Measurements from ENCODE around the gene CHAD. TPM values are rescaled to one million over a fixed set of nuclear protein-coding genes. Genes with fewer than 3 reads are reported as not detected.
"Not testable (repeated sequence)": the region's sequence is repeated elsewhere in the genome, so short reads cannot be mapped to it uniquely, and the experiment has no call there.

CHAD gene
- total and polyA plus RNA-seq, 4 donors: 0.55 to 13.6 (median 5.0) TPM

GRCh38 chr17:50439008-50439407 lies 29.7 kb downstream of the CHAD start:
- no peak overlapping the region for H3K27ac ChIP-seq (ENCODE audit: low read depth, low read length)
- H3K36me3 ChIP-seq (ENCODE audit: control insufficient read depth, insufficient read depth, low read length): no peaks in the 10 kb centered on the region
- no peak overlapping the region for H3K4me3 ChIP-seq (ENCODE audit: low read depth, low read length)
- no peak for DNase-seq (ENCODE audit: low read depth in 4 of 6, low spot score in 6 of 6)
- no CpG with 5 or more reads among the region's 4 CpGs for WGBS (ENCODE audit: insufficient coverage)
- no peaks in the 10 kb centered on the region for H3K27me3 ChIP-seq (ENCODE audit: control insufficient read depth, insufficient read depth, low read length)
- no peaks in the 10 kb centered on the region for H3K4me1 ChIP-seq (ENCODE audit: control insufficient read depth, insufficient read depth, low read length)
- no peaks in the 10 kb centered on the region for H3K9me3 ChIP-seq (ENCODE audit: control insufficient read depth, insufficient read depth, low read length)

DNA sequence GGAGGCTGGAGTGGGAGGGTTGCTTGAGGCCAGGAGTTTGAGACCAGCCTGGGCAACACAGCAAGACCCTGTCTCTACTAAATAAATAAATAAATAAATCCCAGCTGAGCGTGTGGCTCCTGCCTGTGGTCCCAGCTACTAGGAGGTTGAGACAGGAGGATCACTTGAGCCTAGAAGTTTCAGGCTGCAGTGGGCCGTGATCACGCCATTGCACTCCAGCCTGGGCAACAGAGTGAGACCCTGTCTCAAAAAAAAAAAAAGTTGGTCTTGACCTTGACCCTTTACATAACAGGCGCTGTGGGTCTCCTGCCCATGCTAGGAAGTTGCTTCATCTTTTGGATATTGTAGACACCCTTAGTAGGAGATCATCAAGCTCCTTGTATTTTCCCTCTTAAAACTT lies 31.3 kb downstream of the CHAD start:
- Histone ChIP-seq H3K36me3 (ENCODE audit: control insufficient read depth, insufficient read depth, low read length) (no peaks in the 10 kb centered on the region), H3K9me3 (ENCODE audit: control insufficient read depth, insufficient read depth, low read length) (no peaks in the 10 kb centered on the region), H3K4me1 (ENCODE audit: control insufficient read depth, insufficient read depth, low read length) (no peaks in the 10 kb centered on the region), H3K4me3 (ENCODE audit: low read depth, low read length) (no peak overlapping the region), H3K27me3 (ENCODE audit: control insufficient read depth, insufficient read depth, low read length) (no peaks in the 10 kb centered on the region), H3K27ac (ENCODE audit: low read depth, low read length) (no peak overlapping the region)
- 92% methylated on average over 3 of the region's 4 CpGs for WGBS (ENCODE audit: insufficient coverage)
- no peak for DNase-seq (ENCODE audit: low read depth in 4 of 6, low spot score in 6 of 6)

DNA sequence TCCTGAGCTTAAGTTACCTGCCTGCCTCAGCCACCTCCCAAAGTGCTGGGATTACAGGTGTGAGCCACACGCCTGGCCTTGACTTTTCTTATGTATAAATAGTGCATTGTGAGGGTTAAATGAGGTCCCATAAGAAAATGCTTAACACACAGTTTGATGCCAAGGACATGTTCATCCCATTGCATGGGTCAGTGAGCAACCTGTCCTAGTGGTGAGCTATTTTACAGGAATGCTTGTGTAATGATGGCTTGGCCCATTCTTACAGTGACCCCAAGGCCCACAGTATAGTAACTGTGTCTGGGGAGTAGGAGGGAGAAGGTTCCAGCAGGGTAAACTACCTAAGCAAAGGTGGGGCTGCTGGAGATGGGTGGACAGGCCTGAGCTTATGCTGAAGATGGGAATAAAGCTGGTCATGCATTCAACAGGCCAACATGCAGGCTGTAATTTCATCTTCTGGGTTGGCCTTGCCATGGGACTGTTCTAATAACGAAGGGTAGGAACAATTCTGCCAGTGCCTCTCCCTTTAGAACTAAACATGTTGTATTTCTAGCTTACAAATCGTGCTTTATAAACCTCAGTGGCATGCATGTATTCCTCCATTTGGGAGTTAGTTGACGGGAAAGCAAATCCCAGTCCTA lies 36.4 kb downstream of the CHAD start:
- WGBS (ENCODE audit: insufficient coverage): 83% methylated on average over 1 of the region's 4 CpGs
- Histone ChIP-seq H3K27me3 (ENCODE audit: control insufficient read depth, insufficient read depth, low read length) (no peaks in the 10 kb centered on the region), H3K4me1 (ENCODE audit: control insufficient read depth, insufficient read depth, low read length) (peaks cover 2% of the 10 kb centered on the region), H3K36me3 (ENCODE audit: control insufficient read depth, insufficient read depth, low read length) (no peaks in the 10 kb centered on the region), H3K4me3 (ENCODE audit: low read depth, low read length) (no peak overlapping the region), H3K9me3 (ENCODE audit: control insufficient read depth, insufficient read depth, low read length) (no peaks in the 10 kb centered on the region), H3K27ac (ENCODE audit: low read depth, low read length) (no peak overlapping the region)
- DNase-seq (ENCODE audit: low read depth in 4 of 6, low spot score in 6 of 6): no peak

GRCh38 chr17:50430821-50431618 lies 37.7 kb downstream of the CHAD start:
- Histone ChIP-seq H3K9me3 (ENCODE audit: control insufficient read depth, insufficient read depth, low read length) (no peaks in the 10 kb centered on the region), H3K27me3 (ENCODE audit: control insufficient read depth, insufficient read depth, low read length) (no peaks in the 10 kb centered on the region), H3K4me3 (ENCODE audit: low read depth, low read length) (no peak overlapping the region), H3K36me3 (ENCODE audit: control insufficient read depth, insufficient read depth, low read length) (no peaks in the 10 kb centered on the region), H3K4me1 (ENCODE audit: control insufficient read depth, insufficient read depth, low read length) (peaks cover 14% of the 10 kb centered on the region), H3K27ac (ENCODE audit: low read depth, low read length) (no peak overlapping the region)
- no CpG with 5 or more reads among the region's 4 CpGs for WGBS (ENCODE audit: insufficient coverage)
- DNase-seq (ENCODE audit: low read depth in 4 of 6, low spot score in 6 of 6): no peak

DNA sequence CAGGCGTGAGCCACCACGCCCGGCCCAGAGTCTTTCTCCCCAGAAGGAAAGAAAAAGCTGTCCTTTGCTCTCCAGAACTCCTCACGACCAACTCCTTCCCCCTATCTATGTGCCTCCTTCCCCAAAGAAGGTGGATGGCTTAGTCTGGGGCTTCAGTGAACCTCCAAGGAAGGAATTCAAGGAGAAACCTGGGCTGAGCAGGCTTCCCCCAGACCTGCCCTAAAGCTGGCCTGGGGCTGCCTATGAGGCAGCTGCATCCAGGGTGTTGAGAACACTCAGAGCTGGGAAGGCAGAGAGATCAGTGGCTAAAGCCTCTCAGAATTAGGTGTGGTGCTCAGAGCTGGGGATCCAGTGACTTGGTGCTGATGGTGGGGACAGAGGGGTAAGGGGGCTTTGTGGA lies 38.9 kb downstream of the CHAD start:
- no peak for DNase-seq (ENCODE audit: low read depth in 4 of 6, low spot score in 6 of 6)
- WGBS (ENCODE audit: insufficient coverage): 89% methylated on average over 3 of the region's 4 CpGs
- Histone ChIP-seq H3K4me1 (ENCODE audit: control insufficient read depth, insufficient read depth, low read length) (peaks cover 22% of the 10 kb centered on the region), H3K27me3 (ENCODE audit: control insufficient read depth, insufficient read depth, low read length) (no peaks in the 10 kb centered on the region), H3K4me3 (ENCODE audit: low read depth, low read length) (no peak overlapping the region), H3K9me3 (ENCODE audit: control insufficient read depth, insufficient read depth, low read length) (no peaks in the 10 kb centered on the region), H3K27ac (ENCODE audit: low read depth, low read length) (no peak overlapping the region), H3K36me3 (ENCODE audit: control insufficient read depth, insufficient read depth, low read length) (no peaks in the 10 kb centered on the region)

DNA sequence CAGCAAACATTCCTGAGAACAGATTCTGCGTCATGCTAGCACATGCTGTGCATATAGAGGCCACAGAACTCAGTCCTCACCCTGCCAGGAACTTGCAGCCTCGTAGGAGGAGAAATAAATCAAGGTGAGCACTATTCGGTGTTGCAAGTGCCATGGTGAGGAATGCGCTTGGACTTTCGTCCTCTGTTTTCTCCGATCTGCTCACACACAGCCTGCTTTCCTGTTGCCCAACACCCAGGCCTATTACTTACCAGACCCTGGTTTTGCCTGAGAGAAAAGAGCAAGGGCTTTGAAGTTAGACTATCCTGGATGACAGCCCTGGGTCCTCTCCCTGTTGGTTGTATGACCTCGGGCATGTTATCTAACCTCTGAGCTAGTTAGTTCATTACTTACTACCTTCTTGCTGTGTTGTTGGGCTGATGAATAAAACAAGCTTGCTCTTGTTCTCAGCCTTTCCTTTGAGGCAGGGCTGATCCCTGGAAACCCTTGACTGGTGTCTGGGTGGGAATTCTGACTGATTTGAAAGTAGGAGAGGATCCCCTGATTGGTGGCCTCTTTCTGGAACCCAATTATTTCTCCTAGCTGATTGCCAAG lies 39.8 kb downstream of the CHAD start:
- H3K9me3 ChIP-seq (ENCODE audit: control insufficient read depth, insufficient read depth, low read length): no peaks in the 10 kb centered on the region
- H3K4me1 ChIP-seq (ENCODE audit: control insufficient read depth, insufficient read depth, low read length): peaks cover 22% of the 10 kb centered on the region
- H3K4me3 ChIP-seq (ENCODE audit: low read depth, low read length): no peak overlapping the region
- no peaks in the 10 kb centered on the region for H3K27me3 ChIP-seq (ENCODE audit: control insufficient read depth, insufficient read depth, low read length)
- DNase-seq (ENCODE audit: low read depth in 4 of 6, low spot score in 6 of 6): peak in 1 of 6 donors; percentile 29
- no peaks in the 10 kb centered on the region for H3K36me3 ChIP-seq (ENCODE audit: control insufficient read depth, insufficient read depth, low read length)
- 62% methylated on average over 2 of the region's 7 CpGs for WGBS (ENCODE audit: insufficient coverage)
- no peak overlapping the region for H3K27ac ChIP-seq (ENCODE audit: low read depth, low read length)

- not testable (repeated sequence) for DNase-seq (ENCODE audit: low read depth in 4 of 6, low spot score in 6 of 6); H3K36me3 ChIP-seq (ENCODE audit: control insufficient read depth, insufficient read depth, low read length); H3K27ac ChIP-seq (ENCODE audit: low read depth, low read length); H3K4me3 ChIP-seq (ENCODE audit: low read depth, low read length); H3K27me3 ChIP-seq (ENCODE audit: control insufficient read depth, insufficient read depth, low read length); H3K9me3 ChIP-seq (ENCODE audit: control insufficient read depth, insufficient read depth, low read length)
- 79% methylated on average over 2 of the region's 6 CpGs for WGBS (ENCODE audit: insufficient coverage)
- peaks cover 22% of the 10 kb centered on the region for H3K4me1 ChIP-seq (ENCODE audit: control insufficient read depth, insufficient read depth, low read length)
Measured at GRCh38 chr17:50428126-50428525, 40.6 kb downstream of the CHAD start.

DNA sequence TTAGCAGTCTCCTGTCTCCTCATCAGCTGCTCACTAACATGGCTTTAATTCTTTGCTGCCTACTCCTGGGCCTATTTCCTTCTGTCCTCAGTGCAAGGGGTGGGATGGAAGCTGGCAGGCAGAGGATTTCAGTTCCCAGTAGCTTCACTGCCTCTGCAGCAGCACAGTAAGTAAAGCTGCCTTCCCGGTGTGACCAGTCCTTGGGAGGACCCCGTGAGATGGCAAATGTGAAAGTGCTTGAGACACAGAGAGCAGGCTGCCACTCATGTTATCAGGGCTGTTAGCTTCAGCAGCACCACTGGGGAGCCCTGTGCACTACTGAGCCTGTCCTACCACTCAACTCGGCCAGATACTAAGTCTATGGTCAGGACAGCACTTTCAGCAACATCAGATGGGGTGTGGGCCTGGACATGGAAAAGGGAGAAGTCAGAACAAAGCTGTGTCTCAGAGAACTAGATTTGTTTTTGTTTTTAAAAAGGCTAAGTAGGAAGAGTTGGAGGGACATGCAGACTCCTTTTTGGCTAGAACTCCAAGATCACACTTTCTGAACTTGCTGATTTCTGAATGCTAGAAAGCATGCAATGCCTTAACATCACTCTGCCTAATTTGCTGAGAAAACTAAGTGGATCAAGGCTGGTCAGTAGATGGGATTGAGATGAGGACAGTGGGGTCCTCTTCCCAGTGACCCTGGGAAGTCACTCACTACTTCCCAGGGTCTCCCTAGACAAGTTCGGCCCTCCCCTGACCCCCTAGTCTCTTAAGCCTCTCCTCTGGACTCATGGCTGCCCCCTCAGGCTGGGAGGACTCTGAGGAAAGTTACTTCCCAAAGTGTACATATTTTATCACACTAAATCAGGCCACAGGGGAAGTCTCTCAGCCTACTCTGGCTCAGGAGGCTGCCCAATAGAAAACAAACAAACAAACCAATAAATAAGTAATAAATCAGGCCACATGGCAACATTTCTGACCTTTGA lies 41.6 kb downstream of the CHAD start:
- peak overlapping the region; percentile 51 for H3K4me3 ChIP-seq (ENCODE audit: low read depth, low read length)
- H3K27ac ChIP-seq (ENCODE audit: low read depth, low read length): peak overlapping the region; percentile 71
- no peaks in the 10 kb centered on the region for H3K36me3 ChIP-seq (ENCODE audit: control insufficient read depth, insufficient read depth, low read length)
- no peaks in the 10 kb centered on the region for H3K27me3 ChIP-seq (ENCODE audit: control insufficient read depth, insufficient read depth, low read length)
- peak in 1 of 6 donors; percentile 20 for DNase-seq (ENCODE audit: low read depth in 4 of 6, low spot score in 6 of 6)
- 50% methylated on average over 3 of the region's 4 CpGs for WGBS (ENCODE audit: insufficient coverage)
- no peaks in the 10 kb centered on the region for H3K9me3 ChIP-seq (ENCODE audit: control insufficient read depth, insufficient read depth, low read length)
- peaks cover 22% of the 10 kb centered on the region for H3K4me1 ChIP-seq (ENCODE audit: control insufficient read depth, insufficient read depth, low read length)

- H3K27me3 ChIP-seq (ENCODE audit: control insufficient read depth, insufficient read depth, low read length): no peaks in the 10 kb centered on the region
- WGBS (ENCODE audit: insufficient coverage): 7% methylated on average over 7 of the region's 7 CpGs
- DNase-seq (ENCODE audit: low read depth in 4 of 6, low spot score in 6 of 6): no peak
- H3K27ac ChIP-seq (ENCODE audit: low read depth, low read length): peak overlapping the region; percentile 71
- peak overlapping the region; percentile 51 for H3K4me3 ChIP-seq (ENCODE audit: low read depth, low read length)
- no peaks in the 10 kb centered on the region for H3K9me3 ChIP-seq (ENCODE audit: control insufficient read depth, insufficient read depth, low read length)
- H3K36me3 ChIP-seq (ENCODE audit: control insufficient read depth, insufficient read depth, low read length): no peaks in the 10 kb centered on the region
- H3K4me1 ChIP-seq (ENCODE audit: control insufficient read depth, insufficient read depth, low read length): peaks cover 22% of the 10 kb centered on the region
Measured at GRCh38 chr17:50426472-50426782, 42.3 kb downstream of the CHAD start.
